ENCODE results near the gene CLEC12A. TPM values are rescaled to one million over a fixed set of nuclear protein-coding genes. Genes with fewer than 3 reads are reported as not detected.
"Not testable (repeated sequence)": the region's sequence is repeated elsewhere in the genome, so short reads cannot be mapped to it uniquely, and the experiment has no call there.

CLEC12A gene
- total RNA-seq, 1 experiment from 2014 or later = not detected

- Histone ChIP-seq H3K27ac (ENCODE audit: low read length) (no peak overlapping the region), H3K4me1 (ENCODE audit: low read length) (no peaks in the 10 kb centered on the region), H2AFZ (ENCODE audit: low read length) (no peak overlapping the region), H3K4me2 (ENCODE audit: low read depth, low read length, poor library complexity, severe bottlenecking) (no peak overlapping the region), H3K27me3 (ENCODE audit: low read length) (no peaks in the 10 kb centered on the region), H4K20me1 (ENCODE audit: insufficient read depth, low read depth, low read length) (no peaks in the 10 kb centered on the region), H3K36me3 (ENCODE audit: insufficient read depth, low read length) (no peaks in the 10 kb centered on the region), H3K9me2 (replicated peaks; ENCODE audit: insufficient read depth, low read length) (no peaks in the 10 kb centered on the region), H3K9ac (ENCODE audit: low read length) (no peak overlapping the region), H3K4me3 (ENCODE audit: low read length) (no peak overlapping the region), H3K79me2 (ENCODE audit: low read length) (no peaks in the 10 kb centered on the region), H3K9me3 (ENCODE audit: low read length) (no peaks in the 10 kb centered on the region)
- DNase-seq = no peak
These were observed 41.6 kb downstream of the CLEC12A start for GRCh38 chr12:10012630-10013330.

- no peak overlapping the region for H2AFZ ChIP-seq (ENCODE audit: low read length)
- no peaks in the 10 kb centered on the region for H3K79me2 ChIP-seq (ENCODE audit: low read length)
- H3K4me1 ChIP-seq (ENCODE audit: low read length) = no peaks in the 10 kb centered on the region
- H4K20me1 ChIP-seq (ENCODE audit: insufficient read depth, low read depth, low read length) = no peaks in the 10 kb centered on the region
- H3K9ac ChIP-seq (ENCODE audit: low read length) = no peak overlapping the region
- H3K36me3 ChIP-seq (ENCODE audit: insufficient read depth, low read length) = no peaks in the 10 kb centered on the region
- no peak overlapping the region for H3K4me3 ChIP-seq (ENCODE audit: low read length)
- H3K9me3 ChIP-seq (ENCODE audit: low read length) = no peaks in the 10 kb centered on the region
- no peaks in the 10 kb centered on the region for H3K27me3 ChIP-seq (ENCODE audit: low read length)
- no peak overlapping the region for H3K27ac ChIP-seq (ENCODE audit: low read length)
- DNase-seq = no peak
- no peaks in the 10 kb centered on the region for H3K9me2 ChIP-seq (replicated peaks; ENCODE audit: insufficient read depth, low read length)
- no peak overlapping the region for H3K4me2 ChIP-seq (ENCODE audit: low read depth, low read length, poor library complexity, severe bottlenecking)
These were observed 44.2 kb downstream of the CLEC12A start for GRCh38 chr12:10015450-10015849.

- Histone ChIP-seq H3K4me1 (ENCODE audit: low read length) (no peaks in the 10 kb centered on the region), H3K4me2 (ENCODE audit: low read depth, low read length, poor library complexity, severe bottlenecking) (no peak overlapping the region), H3K27ac (ENCODE audit: low read length) (no peak overlapping the region), H3K9ac (ENCODE audit: low read length) (no peak overlapping the region), H3K79me2 (ENCODE audit: low read length) (no peaks in the 10 kb centered on the region), H2AFZ (ENCODE audit: low read length) (no peak overlapping the region), H3K4me3 (ENCODE audit: low read length) (no peak overlapping the region), H3K9me3 (ENCODE audit: low read length) (no peaks in the 10 kb centered on the region), H3K27me3 (ENCODE audit: low read length) (no peaks in the 10 kb centered on the region), H3K9me2 (replicated peaks; ENCODE audit: insufficient read depth, low read length) (no peaks in the 10 kb centered on the region), H4K20me1 (ENCODE audit: insufficient read depth, low read depth, low read length) (no peaks in the 10 kb centered on the region), H3K36me3 (ENCODE audit: insufficient read depth, low read length) (no peaks in the 10 kb centered on the region)
- no peak for DNase-seq
These were observed 45.7 kb downstream of the CLEC12A start for GRCh38 chr12:10016881-10017280.

GRCh38 chr12:10018386-10018785 is 47.2 kb downstream of the CLEC12A start:
- no peak for DNase-seq
- Histone ChIP-seq H3K27ac (ENCODE audit: low read length) (no peak overlapping the region), H3K9me3 (ENCODE audit: low read length) (no peaks in the 10 kb centered on the region), H4K20me1 (ENCODE audit: insufficient read depth, low read depth, low read length) (no peaks in the 10 kb centered on the region), H2AFZ (ENCODE audit: low read length) (no peak overlapping the region), H3K79me2 (ENCODE audit: low read length) (no peaks in the 10 kb centered on the region), H3K36me3 (ENCODE audit: insufficient read depth, low read length) (no peaks in the 10 kb centered on the region), H3K4me3 (ENCODE audit: low read length) (no peak overlapping the region), H3K4me2 (ENCODE audit: low read depth, low read length, poor library complexity, severe bottlenecking) (no peak overlapping the region), H3K9ac (ENCODE audit: low read length) (no peak overlapping the region), H3K4me1 (ENCODE audit: low read length) (no peaks in the 10 kb centered on the region), H3K9me2 (replicated peaks; ENCODE audit: insufficient read depth, low read length) (no peaks in the 10 kb centered on the region), H3K27me3 (ENCODE audit: low read length) (no peaks in the 10 kb centered on the region)

- no peaks in the 10 kb centered on the region for H3K79me2 ChIP-seq (ENCODE audit: low read length)
- H3K9me3 ChIP-seq (ENCODE audit: low read length) = no peaks in the 10 kb centered on the region
- no peak overlapping the region for H3K9ac ChIP-seq (ENCODE audit: low read length)
- no peaks in the 10 kb centered on the region for H3K27me3 ChIP-seq (ENCODE audit: low read length)
- no peaks in the 10 kb centered on the region for H4K20me1 ChIP-seq (ENCODE audit: insufficient read depth, low read depth, low read length)
- no peaks in the 10 kb centered on the region for H3K36me3 ChIP-seq (ENCODE audit: insufficient read depth, low read length)
- H3K4me2 ChIP-seq (ENCODE audit: low read depth, low read length, poor library complexity, severe bottlenecking) = no peak overlapping the region
- no peak overlapping the region for H3K27ac ChIP-seq (ENCODE audit: low read length)
- H3K9me2 ChIP-seq (replicated peaks; ENCODE audit: insufficient read depth, low read length) = no peaks in the 10 kb centered on the region
- H3K4me1 ChIP-seq (ENCODE audit: low read length) = no peaks in the 10 kb centered on the region
- no peak overlapping the region for H3K4me3 ChIP-seq (ENCODE audit: low read length)
- DNase-seq = no peak
- H2AFZ ChIP-seq (ENCODE audit: low read length) = no peak overlapping the region
These were observed 50.1 kb downstream of the CLEC12A start for GRCh38 chr12:10021342-10021741.

- Histone ChIP-seq H3K4me2 (ENCODE audit: low read depth, low read length, poor library complexity, severe bottlenecking) (no peak overlapping the region), H3K27ac (ENCODE audit: low read length) (no peak overlapping the region), H4K20me1 (ENCODE audit: insufficient read depth, low read depth, low read length) (no peaks in the 10 kb centered on the region), H3K36me3 (ENCODE audit: insufficient read depth, low read length) (no peaks in the 10 kb centered on the region), H3K27me3 (ENCODE audit: low read length) (no peaks in the 10 kb centered on the region), H2AFZ (ENCODE audit: low read length) (no peak overlapping the region), H3K9me2 (replicated peaks; ENCODE audit: insufficient read depth, low read length) (no peaks in the 10 kb centered on the region), H3K79me2 (ENCODE audit: low read length) (no peaks in the 10 kb centered on the region), H3K4me3 (ENCODE audit: low read length) (no peak overlapping the region), H3K4me1 (ENCODE audit: low read length) (no peaks in the 10 kb centered on the region), H3K9ac (ENCODE audit: low read length) (no peak overlapping the region), H3K9me3 (ENCODE audit: low read length) (no peaks in the 10 kb centered on the region)
- no peak for DNase-seq
These were observed 54.0 kb downstream of the CLEC12A start for GRCh38 chr12:10025236-10025635.

- not testable (repeated sequence) for H2AFZ ChIP-seq (ENCODE audit: low read length); H4K20me1 ChIP-seq (ENCODE audit: insufficient read depth, low read depth, low read length); H3K27me3 ChIP-seq (ENCODE audit: low read length); DNase-seq; H3K4me1 ChIP-seq (ENCODE audit: low read length); H3K9me2 ChIP-seq (replicated peaks; ENCODE audit: insufficient read depth, low read length); H3K36me3 ChIP-seq (ENCODE audit: insufficient read depth, low read length); H3K4me3 ChIP-seq (ENCODE audit: low read length); H3K4me2 ChIP-seq (ENCODE audit: low read depth, low read length, poor library complexity, severe bottlenecking); H3K9me3 ChIP-seq (ENCODE audit: low read length); H3K9ac ChIP-seq (ENCODE audit: low read length); H3K79me2 ChIP-seq (ENCODE audit: low read length); H3K27ac ChIP-seq (ENCODE audit: low read length)
These were observed 55.5 kb downstream of the CLEC12A start for GRCh38 chr12:10026666-10027065.

- no peak for DNase-seq
- Histone ChIP-seq H3K4me1 (ENCODE audit: low read length) (no peaks in the 10 kb centered on the region), H3K4me3 (ENCODE audit: low read length) (no peak overlapping the region), H3K9me3 (ENCODE audit: low read length) (no peaks in the 10 kb centered on the region), H3K79me2 (ENCODE audit: low read length) (no peaks in the 10 kb centered on the region), H4K20me1 (ENCODE audit: insufficient read depth, low read depth, low read length) (no peaks in the 10 kb centered on the region), H2AFZ (ENCODE audit: low read length) (no peak overlapping the region), H3K36me3 (ENCODE audit: insufficient read depth, low read length) (no peaks in the 10 kb centered on the region), H3K27ac (ENCODE audit: low read length) (no peak overlapping the region), H3K4me2 (ENCODE audit: low read depth, low read length, poor library complexity, severe bottlenecking) (no peak overlapping the region), H3K27me3 (ENCODE audit: low read length) (no peaks in the 10 kb centered on the region), H3K9ac (ENCODE audit: low read length) (no peak overlapping the region), H3K9me2 (replicated peaks; ENCODE audit: insufficient read depth, low read length) (no peaks in the 10 kb centered on the region)
These were observed 56.1 kb downstream of the CLEC12A start for GRCh38 chr12:10027311-10027710.

Measured in Karpas-422 (cell line).